HG02870 (cell line): ENCODE measurements around the gene THEM5.

Source experiments
- ATAC-seq: cut with Tn5 transposase; IDR thresholded peaks from one replicate; pipeline ENCODE4 v1.9.1; 2021; ENCODE audit warnings: mild to moderate bottlenecking, moderate library complexity; ENCODE audit not compliant: unreplicated experiment

The THEM5 gene

DNA sequence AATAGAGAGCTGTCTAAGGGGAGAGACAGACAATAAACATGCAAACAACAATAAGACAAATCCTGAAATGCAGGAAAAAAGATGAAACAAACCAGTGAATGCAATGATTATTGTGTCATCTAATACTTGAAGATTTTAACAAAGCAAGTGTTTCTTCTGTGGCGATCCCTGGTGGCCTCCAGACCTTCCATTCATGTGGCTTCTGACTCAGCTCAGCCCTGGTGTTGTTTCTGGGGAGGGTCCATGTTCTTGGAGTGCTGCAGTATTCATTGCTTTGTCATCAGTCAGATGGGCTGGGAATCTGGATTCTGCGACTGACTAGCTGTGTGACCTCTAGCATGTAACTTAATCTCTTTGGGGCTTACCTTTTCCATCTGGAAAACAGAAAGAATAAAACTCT lies 12.4 kb downstream of the THEM5 start:
- no peak for ATAC-seq

DNA sequence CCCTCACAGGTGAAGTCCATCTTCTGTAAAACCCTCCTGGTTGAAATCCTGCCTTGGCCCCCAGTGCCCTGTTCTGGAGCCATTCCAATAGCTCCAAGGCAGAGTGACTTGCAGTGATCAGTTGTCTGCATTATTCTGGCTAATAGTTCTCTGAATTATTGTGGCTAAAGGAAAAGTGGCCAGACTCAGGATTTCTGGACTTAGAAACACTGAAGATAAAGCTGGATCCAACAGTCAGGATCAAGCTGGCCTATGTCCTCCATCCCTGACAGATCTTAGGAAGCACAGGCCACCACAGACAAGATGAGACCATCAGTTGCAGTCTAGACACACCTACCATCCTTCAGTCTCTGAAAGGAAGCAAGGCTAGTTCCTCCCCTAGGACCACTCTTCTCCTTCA lies 13.1 kb downstream of the THEM5 start:
- no peak for ATAC-seq

DNA sequence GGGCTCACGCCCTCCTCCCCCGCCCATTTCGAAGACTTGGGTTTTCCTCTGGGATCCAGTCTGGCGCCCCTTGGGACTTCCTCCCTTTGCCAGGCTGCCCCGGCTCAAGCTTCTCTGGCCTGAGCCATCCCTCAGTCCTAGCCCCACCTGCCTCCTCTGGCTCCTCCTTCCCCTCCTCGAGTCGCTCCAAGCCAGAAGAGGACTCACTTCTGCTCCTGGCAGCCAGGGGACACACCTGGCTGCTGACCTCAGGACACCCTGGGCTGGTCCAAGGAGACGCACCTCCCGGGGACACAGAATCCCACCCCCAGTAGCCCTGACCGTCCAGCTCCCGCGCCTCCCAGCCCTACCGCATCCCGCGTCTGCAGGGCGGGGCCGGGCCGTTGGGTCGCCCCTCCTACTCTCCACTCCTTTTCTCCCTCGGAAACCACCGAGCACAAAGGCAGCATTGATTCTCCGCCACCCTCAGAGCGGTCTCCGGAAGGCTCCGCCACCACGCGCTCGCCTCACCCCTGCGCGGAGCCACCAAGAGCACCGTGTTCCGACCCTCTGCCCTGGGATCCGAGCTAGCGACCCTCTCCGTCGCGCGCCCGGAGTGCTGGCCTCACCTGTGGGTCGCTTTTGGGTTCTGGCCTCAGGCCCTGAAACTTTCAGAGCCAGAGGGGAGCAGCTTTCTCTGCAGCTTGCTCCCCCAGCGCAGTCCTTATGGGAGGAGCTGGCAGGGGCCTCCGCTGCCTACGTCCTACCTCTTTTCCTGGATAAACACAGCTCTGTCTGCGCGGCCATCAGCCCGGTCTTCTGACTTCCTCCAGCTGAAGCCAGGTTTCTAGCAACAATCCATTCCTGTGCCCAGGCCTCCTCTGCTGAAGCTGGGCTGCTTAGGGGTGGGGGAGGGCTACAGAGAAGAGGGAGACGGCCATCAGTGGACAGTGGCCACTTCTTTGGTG lies 13.8 kb downstream of the THEM5 start, which contains the start of gene C2CD4D:
C2CD4D (minus strand) TSS at position 364 of the 947 bp plus-strand sequence. CDS start 831 bp downstream, outside the sequence.
- ATAC-seq: peak; percentile 45

DNA sequence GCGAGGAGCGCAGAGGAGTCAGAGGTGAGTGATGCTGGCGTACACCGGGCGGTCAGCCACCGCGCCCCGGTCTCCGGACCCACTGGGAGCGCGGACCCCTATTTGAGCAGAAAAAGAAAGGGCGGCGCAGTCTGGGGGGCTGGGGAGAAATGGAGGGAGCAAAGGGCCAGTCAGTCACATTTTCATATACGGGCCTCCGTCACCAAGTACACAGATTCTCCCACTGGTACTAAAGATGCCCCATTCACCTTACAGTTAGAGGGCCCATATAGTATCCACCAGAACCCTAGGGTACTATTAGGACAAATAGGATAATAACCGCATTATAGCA lies 14.5 kb downstream of the THEM5 start:
- no peak for ATAC-seq

DNA sequence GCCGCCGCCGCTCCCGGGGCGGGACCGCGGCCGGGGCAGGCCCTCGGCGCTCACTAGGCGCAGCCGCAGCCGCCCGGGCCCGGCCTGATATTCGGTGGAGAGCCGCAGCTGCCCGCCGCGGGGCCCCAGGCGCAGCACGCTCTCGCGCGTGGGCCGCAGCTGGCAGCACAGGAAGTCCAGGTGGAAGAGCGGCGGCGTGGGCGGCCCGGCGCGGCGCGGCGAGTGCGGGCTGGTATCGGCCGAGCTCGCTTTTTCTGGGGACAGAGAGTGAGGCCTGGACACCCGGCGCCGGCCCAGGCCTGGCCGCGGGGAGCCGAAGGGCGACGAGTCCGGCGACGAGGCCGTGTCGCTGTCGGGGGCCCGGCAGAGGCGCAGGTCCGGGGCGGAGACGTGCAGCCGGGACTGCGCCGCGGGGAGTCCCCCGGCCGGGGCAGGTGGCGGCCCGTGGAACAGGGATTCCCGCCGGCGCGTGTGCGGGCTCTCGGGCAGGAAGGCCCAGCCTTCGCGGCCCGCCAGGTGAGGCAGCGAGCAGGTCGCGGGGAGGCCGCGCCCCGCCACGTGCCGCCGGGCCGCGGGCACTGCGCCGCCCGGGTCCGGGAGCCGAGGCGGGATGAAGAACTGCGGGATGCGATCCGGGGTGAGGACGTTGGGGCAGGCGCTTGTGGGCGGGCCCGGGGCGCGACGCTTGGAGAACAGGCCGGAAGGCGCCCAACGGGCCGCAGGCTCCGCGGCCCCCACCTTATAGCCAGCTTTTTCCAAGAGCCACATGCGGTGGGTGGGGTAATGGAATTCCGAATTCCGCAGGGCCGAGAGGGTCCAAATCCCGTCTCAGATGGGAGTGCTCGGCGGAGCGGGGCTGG lies 15.1 kb downstream of the THEM5 start:
- ATAC-seq: no peak

DNA sequence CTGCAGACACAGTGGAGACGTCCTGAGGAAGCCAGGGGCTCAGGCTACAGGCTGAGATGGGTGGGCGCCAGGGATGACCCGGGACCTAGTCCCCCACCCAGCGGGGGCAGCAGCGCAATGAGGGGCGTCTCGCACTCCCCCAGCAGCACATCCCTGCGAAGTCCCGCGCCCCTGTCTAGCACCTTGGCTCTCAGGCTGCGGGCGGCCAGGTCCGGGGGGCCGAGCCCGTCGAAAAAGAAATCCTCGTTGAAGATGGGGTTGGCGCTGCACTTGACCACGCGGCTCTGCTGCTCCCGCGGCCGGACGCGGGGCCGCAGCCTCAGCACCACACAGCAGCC lies 15.7 kb downstream of the THEM5 start:
- ATAC-seq: no peak

DNA sequence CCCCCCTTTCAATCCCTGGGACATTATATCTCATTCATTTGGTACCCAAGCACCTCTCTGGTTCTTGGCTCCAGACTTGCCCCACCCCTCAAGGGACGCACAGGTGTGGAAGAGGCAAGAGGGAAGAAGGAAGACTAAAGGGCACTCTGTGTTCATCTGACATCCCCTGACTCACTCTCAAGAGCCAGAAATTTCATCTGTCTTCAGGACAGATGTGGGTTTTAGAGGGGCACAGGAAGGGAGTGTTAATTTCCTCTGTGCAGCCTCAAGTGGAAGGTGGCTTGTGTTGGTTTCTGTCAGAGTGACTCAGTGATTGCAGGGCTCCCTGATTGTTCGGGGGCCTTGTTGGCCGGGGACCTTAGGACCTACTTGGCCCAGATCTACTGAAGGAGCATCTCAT lies 16.3 kb downstream of the THEM5 start:
- no peak for ATAC-seq

DNA sequence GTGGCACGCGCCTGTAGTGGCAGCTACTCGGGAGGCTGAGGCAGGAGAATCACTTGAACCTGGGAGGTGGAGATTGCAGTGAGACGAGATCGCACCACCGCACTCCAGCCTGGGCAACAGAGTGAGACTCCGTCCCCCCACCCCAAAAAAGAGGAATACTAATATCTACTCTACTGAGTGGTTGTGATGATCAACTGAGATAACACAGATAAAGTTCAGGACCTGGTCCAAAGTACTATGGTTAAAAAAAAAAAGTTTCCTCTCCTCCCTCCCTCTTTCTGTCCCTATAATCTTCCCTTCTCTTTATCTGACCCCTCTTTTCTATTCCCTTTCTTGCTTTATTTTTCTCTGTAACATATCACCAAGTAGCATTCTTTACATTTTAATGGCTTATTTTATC lies 17.9 kb downstream of the THEM5 start:
- no peak for ATAC-seq

DNA sequence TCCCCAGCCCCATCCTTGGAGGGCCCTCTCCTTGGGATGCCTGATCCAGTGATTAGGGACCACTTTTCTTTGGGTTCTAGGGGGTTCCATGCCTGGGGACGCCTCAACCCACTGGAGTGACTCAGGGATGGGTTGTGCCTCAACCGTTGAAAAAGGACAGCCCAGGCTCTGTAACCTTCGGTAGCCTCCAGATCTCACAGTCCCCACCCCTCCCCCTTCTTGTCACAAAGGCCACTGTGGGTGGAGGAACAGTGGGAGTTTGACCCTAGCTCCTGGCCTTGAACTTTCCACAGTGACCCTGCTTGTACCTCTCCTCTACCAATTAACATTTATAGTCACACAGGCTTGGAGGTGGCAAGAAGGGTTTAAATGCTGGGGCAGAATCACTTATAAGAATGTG lies 19.3 kb downstream of the THEM5 start:
- no peak for ATAC-seq

DNA sequence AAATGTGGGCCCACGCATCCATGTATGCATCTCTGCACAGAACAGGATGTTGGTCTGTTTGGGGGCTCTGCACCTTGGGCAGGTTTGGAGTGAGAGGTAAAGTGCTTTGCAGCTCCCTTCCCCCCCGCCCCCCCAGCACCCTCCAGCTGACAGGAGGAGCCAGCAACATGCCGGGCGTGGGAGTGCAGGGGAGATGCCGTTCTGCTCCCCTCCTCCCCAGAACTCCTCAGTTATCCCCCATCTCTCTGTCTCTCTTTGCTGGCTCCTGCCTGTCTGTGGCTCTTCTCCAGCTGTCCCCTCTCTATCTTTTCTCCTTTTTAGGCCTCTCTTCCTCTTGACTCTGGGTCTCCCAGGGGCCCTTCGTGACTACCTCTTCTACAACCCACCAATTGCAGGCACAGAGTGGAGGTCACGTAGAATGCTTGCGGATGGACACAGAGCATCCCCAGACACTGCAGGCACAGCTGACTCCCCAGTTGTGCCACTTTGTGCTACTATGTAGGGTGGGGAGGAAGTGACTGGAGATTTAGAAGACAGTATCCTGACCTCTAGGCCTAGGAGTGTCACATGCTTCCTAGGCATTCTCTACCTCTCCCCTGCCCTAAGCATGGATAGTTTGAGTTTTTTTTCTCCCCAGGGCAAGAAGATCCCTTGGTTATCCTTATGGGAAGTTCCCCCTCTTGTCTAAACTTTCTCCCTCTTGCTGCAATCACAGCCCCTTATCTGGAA lies 20.2 kb downstream of the THEM5 start:
- no peak for ATAC-seq

DNA sequence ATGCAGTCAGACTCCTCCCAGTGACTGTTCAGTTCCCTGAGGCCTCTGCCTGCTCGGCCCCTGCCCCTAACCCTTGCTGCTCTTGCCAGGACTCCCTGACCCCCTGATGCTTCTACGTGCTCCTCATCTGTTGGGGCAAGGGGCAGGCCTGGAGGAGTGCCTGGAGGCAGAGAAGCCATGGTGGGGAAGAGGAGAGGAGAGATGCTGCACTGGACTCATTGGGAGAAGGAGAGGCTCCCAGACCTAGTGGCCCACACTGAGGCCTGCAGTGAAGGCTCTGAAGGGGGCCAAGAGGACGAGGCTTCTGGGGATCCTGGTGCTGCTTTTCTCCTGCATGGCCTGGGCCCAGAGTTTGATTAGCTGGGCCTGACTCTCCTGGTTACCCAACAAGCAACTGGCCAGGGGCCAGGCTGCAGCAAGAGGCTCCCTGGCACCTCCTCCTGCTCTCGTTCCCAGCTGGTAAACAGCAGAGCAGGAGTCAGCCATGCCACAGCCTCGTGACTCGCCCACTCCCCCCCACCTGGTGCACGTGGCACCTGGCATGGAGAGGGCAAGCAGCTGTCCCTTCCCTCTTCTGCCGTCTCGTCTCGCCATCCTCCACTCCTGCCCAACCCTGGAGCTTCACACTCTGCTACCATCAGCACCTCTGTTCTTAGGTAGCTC lies 21.1 kb downstream of the THEM5 start:
- no peak for ATAC-seq

DNA sequence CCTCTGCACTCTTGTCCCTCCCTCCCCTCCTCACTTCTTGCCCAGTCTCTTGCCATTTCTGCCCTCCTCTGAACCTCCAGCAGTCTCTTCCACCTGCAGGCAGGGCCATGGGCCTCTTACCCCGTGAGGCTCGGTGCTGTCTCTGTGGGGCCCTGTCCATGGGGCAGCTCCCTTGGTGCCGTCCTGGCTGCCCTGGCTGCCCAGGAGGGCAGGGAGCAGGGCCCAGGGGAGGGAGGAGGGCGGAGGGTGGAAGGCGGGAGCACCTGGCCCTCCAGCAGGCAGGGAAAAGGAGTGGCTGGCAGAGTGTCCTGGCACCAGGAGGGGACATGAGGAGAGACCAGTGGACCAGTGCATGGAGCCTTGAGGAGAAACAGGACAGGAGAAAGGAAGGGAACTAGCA lies 21.9 kb downstream of the THEM5 start, which contains the start of gene RORC:
RORC (minus strand) TSS at position 198 of the 400 bp plus-strand sequence; CDS start at position 160, 38 bp downstream.
- no peak for ATAC-seq

DNA sequence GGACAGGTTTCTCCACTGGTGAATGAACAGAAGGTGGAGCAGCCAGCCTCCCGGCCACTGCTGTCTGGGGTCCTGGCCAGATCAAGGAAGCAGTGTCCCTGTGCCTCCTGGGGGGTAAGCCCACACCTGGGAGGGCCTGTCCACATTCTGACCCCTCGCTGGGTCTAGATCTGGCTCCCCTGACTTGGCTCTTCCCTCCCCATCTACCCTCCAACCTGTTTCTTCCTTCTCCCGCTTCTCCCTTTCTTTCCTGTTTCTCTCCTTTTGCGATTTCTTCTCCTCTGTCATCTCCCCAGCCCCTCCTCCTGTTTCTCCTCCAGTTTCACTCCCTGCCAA lies 22.3 kb downstream of the THEM5 start:
- ATAC-seq: no peak

DNA sequence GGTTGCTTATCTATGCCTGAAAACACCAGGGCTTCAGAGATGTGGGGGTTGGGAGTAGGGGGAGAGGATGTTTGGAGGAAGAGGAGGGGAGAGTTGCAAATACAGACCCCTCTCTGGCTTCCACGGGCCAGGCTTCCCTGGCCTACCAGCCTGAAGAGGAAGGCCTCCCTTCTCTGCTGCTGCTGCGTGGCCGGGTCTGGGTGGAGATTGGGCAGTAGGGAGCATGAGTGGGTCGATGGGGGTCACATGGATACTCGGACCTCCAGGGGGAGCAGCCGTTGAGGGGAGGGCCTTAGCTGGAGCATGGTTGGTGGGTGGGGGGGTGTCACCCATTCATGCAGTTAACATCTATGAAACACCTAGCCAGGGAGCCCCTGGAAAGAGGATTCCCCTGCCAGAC lies 23.5 kb downstream of the THEM5 start:
- ATAC-seq: no peak

DNA sequence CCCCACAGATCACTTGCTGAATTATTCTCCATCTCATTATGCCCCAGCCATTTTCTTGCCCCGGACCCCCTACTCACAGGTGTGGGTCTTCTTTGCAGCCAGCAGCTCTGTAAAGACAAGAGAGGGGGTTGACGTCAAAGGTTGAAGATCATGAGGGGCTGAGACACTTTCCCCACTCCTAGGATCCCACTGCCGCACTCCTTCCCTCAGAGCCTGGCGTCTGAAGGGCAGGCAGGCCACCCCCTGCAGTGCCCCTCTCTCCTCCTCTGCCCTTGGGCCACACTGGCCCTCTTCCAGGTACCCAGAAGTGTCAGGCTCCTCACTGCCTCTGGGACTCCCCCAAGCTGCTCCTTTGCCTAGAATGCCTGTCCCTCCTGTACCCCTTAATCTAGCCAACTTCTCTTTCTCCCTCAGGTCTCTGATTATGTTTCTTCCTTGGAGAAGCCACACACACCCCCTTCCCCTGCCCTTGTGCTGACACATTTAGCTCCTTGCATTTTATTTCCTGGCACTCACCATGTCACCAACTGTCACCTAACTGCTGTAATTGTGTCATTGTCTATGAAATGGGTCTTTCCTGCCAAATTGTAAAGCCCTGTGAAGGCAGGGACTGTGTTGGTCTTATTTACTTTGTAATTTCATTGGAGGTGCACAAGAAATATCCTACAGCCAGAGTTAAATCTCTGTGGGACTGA lies 24.0 kb downstream of the THEM5 start:
- ATAC-seq: no peak

DNA sequence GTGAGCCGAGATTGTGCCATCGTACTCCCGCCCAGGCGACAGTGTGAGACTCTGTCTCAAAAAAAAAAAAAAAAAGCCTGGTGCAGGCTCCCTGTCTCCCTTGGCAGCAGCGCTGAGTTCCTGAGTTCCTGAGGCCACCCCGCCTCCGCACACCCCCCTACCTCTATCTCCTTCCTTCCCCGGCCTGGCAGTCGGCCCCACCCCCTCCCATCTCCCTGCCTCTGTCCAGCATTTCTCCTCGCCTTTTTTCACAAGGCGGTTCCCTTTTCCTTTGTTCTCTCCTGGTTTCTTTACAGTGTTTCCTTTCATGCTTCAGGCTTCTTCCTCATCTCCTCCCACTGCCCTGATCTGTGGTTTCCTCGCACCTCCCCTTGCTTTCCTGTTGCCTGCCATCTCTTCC lies 24.6 kb downstream of the THEM5 start:
- ATAC-seq: no peak

DNA sequence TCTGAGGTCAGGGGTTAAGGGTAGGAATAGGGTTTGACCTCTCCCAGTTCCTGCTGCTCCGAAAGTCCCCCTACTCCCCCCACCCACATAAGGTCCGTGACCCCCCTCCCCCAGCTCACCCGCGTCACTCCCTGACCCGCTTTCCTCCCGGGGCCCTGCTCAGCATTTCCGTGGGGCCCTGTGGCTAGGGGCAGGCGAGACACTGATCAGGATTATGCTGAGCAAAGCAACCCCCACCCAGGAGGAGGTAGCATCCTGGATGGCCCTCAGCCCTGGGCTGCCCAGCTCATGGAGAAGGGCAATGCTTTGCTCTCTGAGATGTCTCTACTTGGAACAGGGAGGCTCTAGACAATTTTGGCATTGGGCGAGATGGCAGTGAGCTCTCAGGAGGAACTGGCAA lies 25.7 kb downstream of the THEM5 start:
- ATAC-seq: no peak

DNA sequence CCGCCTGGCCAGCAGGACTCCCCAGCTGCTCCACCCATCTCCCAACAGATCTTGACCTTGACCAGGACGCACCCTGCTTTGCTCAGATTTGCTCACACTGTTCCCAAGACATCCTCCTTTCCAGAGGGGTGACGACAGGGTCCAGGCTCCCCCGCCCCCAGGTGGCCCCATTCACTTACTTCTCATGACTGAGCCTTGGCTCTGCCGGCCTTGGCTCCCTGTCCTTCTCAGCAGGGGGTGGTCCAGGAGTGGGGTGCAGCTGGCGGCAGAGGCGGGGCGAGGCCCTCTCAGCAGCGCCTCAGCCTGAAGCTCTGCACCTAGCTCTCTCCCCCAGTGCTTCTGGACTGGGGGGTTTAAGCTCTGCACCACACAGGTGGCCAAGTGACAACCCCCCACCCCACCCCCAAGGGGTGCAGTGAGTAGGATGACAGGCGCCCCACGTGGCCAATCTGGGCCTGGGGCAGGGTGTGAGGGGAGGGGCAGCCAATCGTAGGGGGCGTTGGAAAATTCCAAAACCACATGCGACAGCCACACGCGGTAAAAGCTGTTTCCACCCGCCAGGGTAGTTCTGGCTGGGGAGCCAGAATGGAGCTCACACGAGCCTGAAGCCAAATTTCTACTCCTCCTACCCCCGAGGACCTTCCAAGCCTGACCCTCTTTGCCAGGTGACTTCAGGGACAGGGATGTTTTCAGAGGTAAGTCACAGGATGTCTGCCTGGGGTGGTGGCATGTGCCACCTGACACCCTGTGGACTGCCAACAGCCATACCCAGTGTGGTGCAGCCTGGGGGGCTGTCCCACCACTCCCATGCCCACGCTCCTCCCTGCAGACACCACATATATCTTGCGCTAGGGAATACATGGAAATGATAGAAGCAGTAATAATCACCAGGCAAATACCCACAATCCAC lies 27.5 kb downstream of the THEM5 start:
- no peak for ATAC-seq

DNA sequence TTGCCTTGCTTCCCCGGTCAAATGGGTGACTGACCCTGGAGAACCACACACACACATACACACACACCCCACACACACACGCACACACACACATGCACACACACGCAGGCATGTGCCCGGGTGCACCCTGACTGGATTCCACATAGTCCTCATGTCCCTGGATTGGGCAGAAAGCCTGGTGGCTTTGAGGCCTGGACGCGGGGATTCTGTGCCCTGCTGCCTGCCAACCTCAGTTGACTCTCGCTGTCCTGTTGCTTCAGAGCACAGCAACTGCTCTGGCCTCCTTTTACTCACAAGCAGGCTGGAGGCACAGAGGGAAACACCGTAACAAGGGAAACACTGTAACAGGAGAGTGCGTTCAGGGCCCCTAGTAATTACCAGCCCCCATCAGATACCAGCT lies 28.3 kb downstream of the THEM5 start:
- no peak for ATAC-seq
